GM23338 (cell line): ENCODE data around the gene INPP4B.
"Not testable (repeated sequence)": the region's sequence is repeated elsewhere in the genome, so short reads cannot be mapped to it uniquely, and the experiment has no call there.

Source experiments
- CREB1 ChIP-seq: fragments of 250-450 bp; sonication (Bioruptor Pico); IDR thresholded peaks from 2 replicates; pipeline ENCODE4 v1.5.0; 2020; ENCODE audit warnings: low read depth, mild to moderate bottlenecking, moderate library complexity
- EZH2 ChIP-seq: fragments of 200-600 bp; sonication (generic); IDR thresholded peaks from one replicate; pipeline ENCODE4 v1.8.0; 2017; ENCODE audit warnings: antibody characterized with exemption, mild to moderate bottlenecking, low read depth; ENCODE audit not compliant: unreplicated experiment
- JUNB ChIP-seq: IDR thresholded peaks from one replicate; pipeline ENCODE4 v1.6.1; 2016; ENCODE audit warnings: antibody characterized with exemption; ENCODE audit not compliant: unreplicated experiment
- POLR2AphosphoS5 ChIP-seq: IDR thresholded peaks from 2 replicates; pipeline ENCODE4 v1.6.1; 2016; ENCODE audit warnings: antibody characterized with exemption, low read depth
- REST ChIP-seq: IDR thresholded peaks from one replicate; pipeline ENCODE4 v1.6.1; 2018; ENCODE audit warnings: antibody characterized with exemption; ENCODE audit not compliant: unreplicated experiment
- TF ChIP-seq, protein P1 (sequence below), 2 experiments: fragments of 200-600 bp in 1 of 2; sonication (generic) in 1 of 2; conservative IDR thresholded peaks; 2 replicates each; pipeline versions ENCODE4 v1.5.1 to v1.6.1; 2016 to 2017; ENCODE audit warnings: antibody characterized with exemption in 2 of 2, low read depth in 2 of 2, mild to moderate bottlenecking in 2 of 2, moderate library complexity in 1 of 2

- TF ChIP-seq POLR2AphosphoS5; REST; CREB1 (CRISPR knock-in tag); JUNB; EZH2: not testable (repeated sequence)
- TF ChIP-seq, protein P1, sequence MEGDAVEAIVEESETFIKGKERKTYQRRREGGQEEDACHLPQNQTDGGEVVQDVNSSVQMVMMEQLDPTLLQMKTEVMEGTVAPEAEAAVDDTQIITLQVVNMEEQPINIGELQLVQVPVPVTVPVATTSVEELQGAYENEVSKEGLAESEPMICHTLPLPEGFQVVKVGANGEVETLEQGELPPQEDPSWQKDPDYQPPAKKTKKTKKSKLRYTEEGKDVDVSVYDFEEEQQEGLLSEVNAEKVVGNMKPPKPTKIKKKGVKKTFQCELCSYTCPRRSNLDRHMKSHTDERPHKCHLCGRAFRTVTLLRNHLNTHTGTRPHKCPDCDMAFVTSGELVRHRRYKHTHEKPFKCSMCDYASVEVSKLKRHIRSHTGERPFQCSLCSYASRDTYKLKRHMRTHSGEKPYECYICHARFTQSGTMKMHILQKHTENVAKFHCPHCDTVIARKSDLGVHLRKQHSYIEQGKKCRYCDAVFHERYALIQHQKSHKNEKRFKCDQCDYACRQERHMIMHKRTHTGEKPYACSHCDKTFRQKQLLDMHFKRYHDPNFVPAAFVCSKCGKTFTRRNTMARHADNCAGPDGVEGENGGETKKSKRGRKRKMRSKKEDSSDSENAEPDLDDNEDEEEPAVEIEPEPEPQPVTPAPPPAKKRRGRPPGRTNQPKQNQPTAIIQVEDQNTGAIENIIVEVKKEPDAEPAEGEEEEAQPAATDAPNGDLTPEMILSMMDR (conservative IDR thresholded peaks at IDR 0.05; ENCODE audit: low read depth in 2 of 2) = not testable (repeated sequence)
Observed at GRCh38 chr4:142068304-142068703, 777.8 kb downstream of the INPP4B start.
